BJ (cell line): Measurements from ENCODE around the gene ARRDC3. TPM values are rescaled to one million over a fixed set of nuclear protein-coding genes. Genes with fewer than 3 reads are reported as not detected.
"Not testable (repeated sequence)": the region's sequence is repeated elsewhere in the genome, so short reads cannot be mapped to it uniquely, and the experiment has no call there.

Experiments used
- CTCF ChIA-PET: fragments of 350-600 bp; formaldehyde crosslinking; extraction: SDS; loops from one replicate; lab custom pipeline; 2021; ENCODE audit warnings: antibody characterized with exemption, inconsistent platforms; lab: Yijun Ruan, JAX
- POLR2A ChIA-PET: fragments of 300-600 bp; sonication (Branson Sonifier 250); formaldehyde crosslinking; extraction: SDS; loops from one replicate; lab custom pipeline; 2021; ENCODE audit warnings: antibody characterized with exemption; lab: Charles Lee
- DNase-seq: peaks from one replicate; pipeline ENCODE4 v3.0.0-alpha.2; 2011; ENCODE audit warnings: low read depth
- H3K27me3 ChIP-seq: 2 replicates; pipeline ENCODE4 v1.6.0; 2011; ENCODE audit warnings: low read length; ENCODE audit not compliant: control insufficient read depth, insufficient read depth
- H3K36me3 ChIP-seq: 2 replicates; pipeline ENCODE4 v1.5.1; 2011; ENCODE audit warnings: low read length; ENCODE audit not compliant: control insufficient read depth, insufficient read depth
- H3K4me3 ChIP-seq: 2 replicates; pipeline ENCODE4 v1.5.1; 2011; ENCODE audit warnings: low read depth, mild to moderate bottlenecking, control low read depth, low read length
- polyA plus RNA-seq: library from polyadenylated mRNA; depleted of rRNA; stranded (reverse); fragments of >200 nt; gene quantifications from 2 replicates; pipeline ENCODE4 v1.2.3, GENCODE V29; 2011
- TF ChIP-seq, protein P1 (sequence below): IDR thresholded peaks from 2 replicates; pipeline ENCODE4 v1.5.1; 2011; ENCODE audit warnings: low read depth, mild to moderate bottlenecking, control low read depth, inconsistent platforms, low read length, moderate library complexity; ENCODE audit not compliant: insufficient read depth

The ARRDC3 gene
- polyA plus RNA-seq, 1 experiment = 20.7 TPM

DNA sequence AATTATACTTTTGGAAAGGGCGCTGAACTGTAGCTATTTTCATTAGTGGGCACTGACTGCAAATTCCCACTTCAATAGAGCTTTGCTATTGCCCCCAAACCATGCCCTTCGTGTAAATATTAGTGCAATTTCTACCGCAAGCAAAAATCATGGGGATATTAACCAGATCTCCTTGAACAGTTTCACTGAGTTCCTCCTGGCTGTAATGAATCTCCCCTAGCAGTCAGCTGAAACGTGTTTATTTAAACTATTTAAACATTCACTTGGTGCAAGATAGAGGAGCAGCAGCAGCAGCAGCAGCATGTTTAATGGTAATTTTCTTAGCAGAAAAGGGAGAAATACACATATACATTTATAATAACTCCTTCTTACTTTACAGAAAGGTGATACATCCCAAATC is 54.4 kb downstream of the ARRDC3 start:
- H3K4me3 ChIP-seq = no peak overlapping the region
- H3K27me3 ChIP-seq = no peaks in the 10 kb centered on the region
- no peak for DNase-seq
- no peaks in the 10 kb centered on the region for H3K36me3 ChIP-seq
- CTCF ChIA-PET = interaction anchor here (0.6 kb wide), 1 partner anchor 9 kb away, joined by 3 read pairs; no protein-coding TSS in a partner anchor
- TF ChIP-seq, protein P1, sequence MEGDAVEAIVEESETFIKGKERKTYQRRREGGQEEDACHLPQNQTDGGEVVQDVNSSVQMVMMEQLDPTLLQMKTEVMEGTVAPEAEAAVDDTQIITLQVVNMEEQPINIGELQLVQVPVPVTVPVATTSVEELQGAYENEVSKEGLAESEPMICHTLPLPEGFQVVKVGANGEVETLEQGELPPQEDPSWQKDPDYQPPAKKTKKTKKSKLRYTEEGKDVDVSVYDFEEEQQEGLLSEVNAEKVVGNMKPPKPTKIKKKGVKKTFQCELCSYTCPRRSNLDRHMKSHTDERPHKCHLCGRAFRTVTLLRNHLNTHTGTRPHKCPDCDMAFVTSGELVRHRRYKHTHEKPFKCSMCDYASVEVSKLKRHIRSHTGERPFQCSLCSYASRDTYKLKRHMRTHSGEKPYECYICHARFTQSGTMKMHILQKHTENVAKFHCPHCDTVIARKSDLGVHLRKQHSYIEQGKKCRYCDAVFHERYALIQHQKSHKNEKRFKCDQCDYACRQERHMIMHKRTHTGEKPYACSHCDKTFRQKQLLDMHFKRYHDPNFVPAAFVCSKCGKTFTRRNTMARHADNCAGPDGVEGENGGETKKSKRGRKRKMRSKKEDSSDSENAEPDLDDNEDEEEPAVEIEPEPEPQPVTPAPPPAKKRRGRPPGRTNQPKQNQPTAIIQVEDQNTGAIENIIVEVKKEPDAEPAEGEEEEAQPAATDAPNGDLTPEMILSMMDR = no peak
- POLR2A ChIA-PET = no interaction called here

DNA sequence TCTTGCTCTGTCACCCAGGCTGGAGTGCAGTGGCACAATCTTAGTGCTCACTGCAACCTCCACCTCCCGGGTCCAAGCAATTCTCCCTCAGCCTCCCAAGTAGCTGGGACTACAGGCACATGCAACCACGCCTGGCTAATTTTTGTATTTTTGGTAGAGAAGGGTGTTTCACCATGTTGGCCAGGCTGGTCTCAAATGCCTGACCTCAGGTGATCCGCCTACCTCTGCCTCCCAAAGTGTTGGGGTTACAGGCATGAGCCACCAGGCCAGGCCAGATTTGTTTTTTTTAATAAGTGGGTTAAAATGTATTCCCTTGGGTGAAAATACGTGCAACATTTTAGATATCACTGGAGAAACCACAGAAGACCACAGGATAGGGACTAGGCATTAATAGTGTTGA is 60.1 kb downstream of the ARRDC3 start:
- H3K36me3 ChIP-seq, H3K4me3 ChIP-seq, POLR2A ChIA-PET, CTCF ChIA-PET, H3K27me3 ChIP-seq, DNase-seq: not testable (repeated sequence)

DNA sequence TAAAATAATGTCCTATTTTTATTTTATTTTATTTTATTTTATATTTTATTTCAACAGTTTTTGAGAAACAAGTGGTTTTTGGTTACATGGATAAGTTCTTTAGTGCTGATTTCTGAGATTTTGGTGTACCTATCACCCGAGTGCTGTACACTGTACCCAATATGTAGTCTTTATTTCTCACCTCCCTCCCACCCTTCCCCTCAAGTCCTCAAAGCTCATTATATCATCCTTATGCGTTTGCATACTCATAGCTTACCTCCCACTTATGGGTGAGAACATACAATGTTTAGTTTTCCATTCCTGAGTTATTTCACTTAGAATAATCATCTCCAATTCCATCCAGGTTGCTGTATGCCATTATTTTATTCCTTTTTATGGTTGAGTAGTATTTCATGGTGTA is 63.5 kb downstream of the ARRDC3 start:
- TF ChIP-seq, protein P1 = no peak
- Histone ChIP-seq H3K27me3 (no peaks in the 10 kb centered on the region), H3K36me3 (no peaks in the 10 kb centered on the region), H3K4me3 (no peak overlapping the region)
- POLR2A ChIA-PET = no interaction called here
- no peak for DNase-seq
- CTCF ChIA-PET = no interaction called here

DNA sequence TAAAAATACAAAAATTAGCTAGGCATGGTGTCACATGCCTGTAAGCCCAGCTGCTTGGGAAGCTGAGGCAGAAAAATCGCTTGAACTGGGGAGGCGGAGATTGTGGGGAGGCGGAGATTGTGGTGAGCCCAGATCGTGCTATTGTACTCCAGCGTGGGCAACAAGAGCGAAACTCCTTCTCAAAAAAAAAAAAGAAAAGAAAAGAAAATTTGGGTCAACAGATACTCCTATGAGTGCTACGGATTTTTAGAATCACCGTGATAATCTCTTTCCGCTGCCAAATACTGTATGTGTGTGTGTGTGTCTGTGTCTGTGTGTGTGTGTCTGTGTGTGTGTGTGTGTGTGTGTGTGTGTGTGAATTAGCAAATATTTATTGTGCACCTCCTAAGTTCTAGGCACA is 64.4 kb downstream of the ARRDC3 start:
- DNase-seq = no peak
- no peak overlapping the region for H3K4me3 ChIP-seq
- H3K27me3 ChIP-seq = no peaks in the 10 kb centered on the region
- H3K36me3 ChIP-seq = no peaks in the 10 kb centered on the region
- TF ChIP-seq, protein P1 = no peak
- ChIA-PET CTCF (interaction anchor here (1.8 kb wide), 1 partner anchor 12 kb away, joined by 4 read pairs; no protein-coding TSS in a partner anchor), POLR2A (no interaction called here)
